IMR-90 (cell line): ENCODE data around the gene LDLRAD4. TPM values are rescaled to one million over a fixed set of nuclear protein-coding genes. Genes with fewer than 3 reads are reported as not detected.

Experiments used
- ATAC-seq: fragments of 200-7000 bp; cut with Tn5 transposase; 2 replicates; pipeline ENCODE4 v1.9.1; 2020; ENCODE audit warnings: low read depth, mild to moderate bottlenecking, moderate library complexity
- BruUV-seq: library from RNA; stranded (reverse); fragments of 400-500 nt; replicated peaks from 2 replicates; lab custom pipeline; 2021; lab: Mats Ljungman, UMichigan
- CTCF ChIA-PET: fragments of 300-600 bp; formaldehyde crosslinking; extraction: SDS; loops from one replicate; lab custom pipeline; 2021; ENCODE audit warnings: antibody characterized with exemption; lab: Yijun Ruan, JAX
- POLR2A ChIA-PET: fragments of 300-600 bp; sonication (Branson Sonifier 250); formaldehyde crosslinking; loops from one replicate; lab custom pipeline; 2022; ENCODE audit warnings: antibody characterized with exemption; ENCODE audit not compliant: unreplicated experiment; lab: Charles Lee
- DNase-seq: peaks from one replicate; pipeline ENCODE4 v3.0.0; 2013
- H2AFZ ChIP-seq: replicated peaks from 2 replicates; pipeline ENCODE3; 2013; ENCODE audit warnings: low read length, mild to moderate bottlenecking; ENCODE audit not compliant: poor library complexity
- H2AK5ac ChIP-seq: 2 replicates; pipeline ENCODE4 v1.6.1; 2013; ENCODE audit warnings: low read depth, low read length, inconsistent platforms
- H2AK9ac ChIP-seq: replicated peaks from 2 replicates; pipeline ENCODE3; 2013; ENCODE audit warnings: mild to moderate bottlenecking, low read depth, low read length, moderate library complexity; ENCODE audit not compliant: poor library complexity
- H2BK120ac ChIP-seq: 2 replicates; pipeline ENCODE4 v1.6.1; 2013; ENCODE audit warnings: low read depth, low read length, inconsistent platforms
- H2BK15ac ChIP-seq: 3 replicates; pipeline ENCODE4 v1.6.1; 2013; ENCODE audit warnings: low read depth, low read length, inconsistent platforms
- H2BK20ac ChIP-seq: 2 replicates; pipeline ENCODE4 v1.6.1; 2013; ENCODE audit warnings: low read depth, mild to moderate bottlenecking, inconsistent platforms, low read length, moderate library complexity
- H2BK5ac ChIP-seq: 2 replicates; pipeline ENCODE4 v1.6.1; 2013; ENCODE audit warnings: mild to moderate bottlenecking, low read depth, low read length, inconsistent platforms; ENCODE audit not compliant: poor library complexity, severe bottlenecking
- H3K14ac ChIP-seq: replicated peaks from 2 replicates; pipeline ENCODE4 v1.6.1; 2013; ENCODE audit warnings: low read depth, low read length, inconsistent platforms
- H3K18ac ChIP-seq: 2 replicates; pipeline ENCODE4 v1.6.1; 2013; ENCODE audit warnings: low read depth, low read length, control low read depth
- H3K23ac ChIP-seq: 2 replicates; pipeline ENCODE4 v1.6.1; 2013; ENCODE audit warnings: low read depth, low read length, inconsistent platforms
- H3K27ac ChIP-seq: 2 replicates; pipeline ENCODE4 v1.5.1; 2013; ENCODE audit warnings: mild to moderate bottlenecking, control low read depth, low read length; ENCODE audit not compliant: insufficient read depth
- H3K27me3 ChIP-seq: 2 replicates; pipeline ENCODE4 v1.6.1; 2013; ENCODE audit warnings: low read length; ENCODE audit not compliant: control insufficient read depth, insufficient read depth
- H3K36me3 ChIP-seq: 2 replicates; pipeline ENCODE4 v1.6.1; 2013; ENCODE audit warnings: low read length, mixed read lengths; ENCODE audit not compliant: control insufficient read depth, insufficient read depth
- H3K4ac ChIP-seq: 2 replicates; pipeline ENCODE4 v1.6.1; 2013; ENCODE audit warnings: low read depth, low read length, inconsistent platforms
- H3K4me1 ChIP-seq: 2 replicates; pipeline ENCODE4 v1.6.1; 2013; ENCODE audit warnings: low read length, mixed read lengths; ENCODE audit not compliant: control insufficient read depth, insufficient read depth
- H3K4me2 ChIP-seq: 2 replicates; pipeline ENCODE4 v1.6.1; 2013; ENCODE audit warnings: low read depth, mild to moderate bottlenecking, control low read depth, low read length, moderate library complexity
- H3K4me3 ChIP-seq: 2 replicates; pipeline ENCODE4 v1.5.1; 2013; ENCODE audit warnings: low read depth, mild to moderate bottlenecking, control low read depth, low read length, moderate library complexity; ENCODE audit not compliant: insufficient read depth
- H3K56ac ChIP-seq: 2 replicates; pipeline ENCODE4 v1.6.1; 2013; ENCODE audit warnings: low read length, inconsistent platforms; ENCODE audit not compliant: insufficient read depth; ENCODE audit errors: extremely low read depth
- H3K79me1 ChIP-seq, 2 experiments: 2 replicates each; pipeline ENCODE4 v1.6.1; 2013; ENCODE audit warnings: low read length in 2 of 2, inconsistent platforms in 1 of 2, low read depth in 1 of 2
- H3K9ac ChIP-seq: 2 replicates; pipeline ENCODE4 v1.6.1; 2013; ENCODE audit warnings: low read depth, low read length, control low read depth
- H3K9me1 ChIP-seq: 2 replicates; pipeline ENCODE4 v1.6.1; 2013; ENCODE audit warnings: low read length, inconsistent platforms; ENCODE audit not compliant: insufficient read depth
- H3K9me3 ChIP-seq: 2 replicates; pipeline ENCODE4 v1.6.1; 2013; ENCODE audit warnings: low read length; ENCODE audit not compliant: control insufficient read depth, insufficient read depth
- H4K20me1 ChIP-seq: 2 replicates; pipeline ENCODE4 v1.6.1; 2013; ENCODE audit warnings: low read length, inconsistent platforms; ENCODE audit not compliant: insufficient read depth
- H4K5ac ChIP-seq: 2 replicates; pipeline ENCODE4 v1.6.1; 2013; ENCODE audit warnings: mild to moderate bottlenecking, low read depth, low read length, control low read depth
- H4K8ac ChIP-seq, 2 experiments: 2 replicates each; pipeline ENCODE4 v1.6.1; 2013; ENCODE audit warnings: low read depth in 2 of 2, low read length in 2 of 2, control low read depth in 1 of 2, inconsistent platforms in 1 of 2
- H4K91ac ChIP-seq: 2 replicates; pipeline ENCODE4 v1.6.1; 2013; ENCODE audit warnings: low read depth, low read length, inconsistent platforms; ENCODE audit not compliant: insufficient read depth
- BHLHE40 ChIP-seq: fragments of 150-350 bp; IDR thresholded peaks from 2 replicates; pipeline ENCODE4 v1.6.1; 2016; ENCODE audit warnings: mild to moderate bottlenecking, low read depth, low read length
- CEBPB ChIP-seq: IDR thresholded peaks from 2 replicates; pipeline ENCODE4 v1.6.1; 2012; ENCODE audit warnings: low read depth, low read length, improper control_type of control experiment
- CHD1 ChIP-seq: IDR thresholded peaks from 2 replicates; pipeline ENCODE4 v1.6.1; 2012; ENCODE audit warnings: low read depth, low read length, improper control_type of control experiment
- MAFK ChIP-seq: IDR thresholded peaks from 2 replicates; pipeline ENCODE4 v1.6.1; 2012; ENCODE audit warnings: low read depth, low read length, improper control_type of control experiment
- MXI1 ChIP-seq: IDR thresholded peaks from 2 replicates; pipeline ENCODE4 v1.6.1; 2012; ENCODE audit warnings: low read depth, mild to moderate bottlenecking, low read length, moderate library complexity, borderline replicate concordance
- NFE2L2 ChIP-seq: fragments of 150-350 bp; IDR thresholded peaks from 2 replicates; pipeline ENCODE4 v1.6.1; 2016; ENCODE audit warnings: low read depth, mild to moderate bottlenecking, low read length
- RAD21 ChIP-seq: IDR thresholded peaks from 2 replicates; pipeline ENCODE4 v1.6.1; 2012; ENCODE audit warnings: low read length, improper control_type of control experiment
- RCOR1 ChIP-seq: IDR thresholded peaks from 2 replicates; pipeline ENCODE4 v1.6.1; 2012; ENCODE audit warnings: mild to moderate bottlenecking, low read length, improper control_type of control experiment; ENCODE audit not compliant: insufficient replicate concordance
- USF2 ChIP-seq: fragments of 150-350 bp; IDR thresholded peaks from 2 replicates; pipeline ENCODE4 v1.6.1; 2017; ENCODE audit warnings: mild to moderate bottlenecking, antibody characterized with exemption, low read length, low read depth
- WGBS, 2 experiments: methylation state at CpG; one replicate each; pipeline versions ENCODE4 v1.1.5 to v1.1.7; 2013; ENCODE audit warnings: missing lambda C conversion rate in 2 of 2; ENCODE audit not compliant: insufficient read length in 1 of 2; ENCODE audit errors: extremely low coverage in 2 of 2; 5-methylcytosine and 5-hydroxymethylcytosine counted together
- dilution Hi-C: fragments of 300-500 bp; cut with HindIII; formaldehyde crosslinking; loops from one replicate; pipeline ENCODE4 v1.14.3; 2018; ENCODE audit warnings: low sequenced_read_pairs; ENCODE audit not compliant: unreplicated experiment
- in situ Hi-C: fragments of 300-500 bp; cut with MboI; formaldehyde crosslinking; loops from 3 replicates; pipeline ENCODE4 v1.14.3; 2019; ENCODE audit warnings: low sequenced_read_pairs, inconsistent platforms, mixed read lengths
- intact Hi-C: fragments of 100-400 bp; cut with micrococcal nuclease; formaldehyde crosslinking; loops from 2 replicates; pipeline ENCODE4 v1.10.0; 2022
- polyA plus RNA-seq, 3 experiments: library from polyadenylated mRNA; depleted of rRNA; stranded (reverse); fragments of >200 nt; gene quantifications; 2 replicates each; pipeline ENCODE4 v1.2.3, GENCODE V29; 2012; ENCODE audit warnings: low replicate concordance in 1 of 3
- total RNA-seq: library from RNA; depleted of rRNA; stranded (reverse); fragments of >200 nt; gene quantifications from 2 replicates; pipeline ENCODE4 v1.2.3, GENCODE V29; 2012

Gene LDLRAD4
- total and polyA plus RNA-seq, 2 of the 4 experiments (the other 2 are of a cell fraction), result not detected

- no peak overlapping the region for H4K8ac ChIP-seq
- no peak overlapping the region for H3K4ac ChIP-seq
- in situ Hi-C loops (loop anchor here (25.0 kb wide), 2 partner anchors 628 to 878 kb away; no protein-coding TSS in a partner anchor), dilution Hi-C loops (no loop called here), intact Hi-C loops (no loop called here)
- H4K20me1 ChIP-seq, result no peaks in the 10 kb centered on the region
- no peak overlapping the region for H3K4me3 ChIP-seq
- CTCF ChIA-PET, result no interaction called here
- H3K23ac ChIP-seq, result no peak overlapping the region
- no peak overlapping the region for H3K56ac ChIP-seq
- H3K9ac ChIP-seq, result no peak overlapping the region
- H3K18ac ChIP-seq, result no peak overlapping the region
- no peak overlapping the region for H4K5ac ChIP-seq
- no peak overlapping the region for H2BK15ac ChIP-seq
- WGBS, 2 experiments, result no CpG with 5 or more reads among the region's 10 CpGs
- POLR2A ChIA-PET, result no interaction called here
- H2BK120ac ChIP-seq, result no peak overlapping the region
- H3K79me1 ChIP-seq, result no peaks in the 10 kb centered on the region
- H3K36me3 ChIP-seq, result no peaks in the 10 kb centered on the region
- ATAC-seq (no peak), DNase-seq (no peak)
- peaks cover 35% of the 10 kb centered on the region for H3K27me3 ChIP-seq
- TF ChIP-seq MAFK (no peak), MXI1 (no peak), CHD1 (no peak), CEBPB (no peak), USF2 (no peak), BHLHE40 (no peak), NFE2L2 (no peak), RCOR1 (no peak), RAD21 (no peak)
- H2BK5ac ChIP-seq, result no peak overlapping the region
- H3K4me2 ChIP-seq, result no peak overlapping the region
- no TSS peak for BruUV-seq
- H3K27ac ChIP-seq, result no peak overlapping the region
- 0 out of 2 replicates have a peak, but pooled peaks cover 2% of the 10 kb centered on the region for H3K9me3 ChIP-seq
- H2AK9ac ChIP-seq, result no peak overlapping the region
- H2AK5ac ChIP-seq, result no peak overlapping the region
- no peak overlapping the region for H4K91ac ChIP-seq
- H3K14ac ChIP-seq, result no peak overlapping the region
- H3K4me1 ChIP-seq, result no peaks in the 10 kb centered on the region
- no peak overlapping the region for H2AFZ ChIP-seq
- H3K9me1 ChIP-seq, result no peaks in the 10 kb centered on the region
- H2BK20ac ChIP-seq, result no peak overlapping the region
Measured at GRCh38 chr18:13640266-13640860, 421.8 kb downstream of the LDLRAD4 start.
